PC-9 (cell line): ENCODE measurements around the gene GFRA1. TPM values are rescaled to one million over a fixed set of nuclear protein-coding genes. Genes with fewer than 3 reads are reported as not detected.

ENCODE experiments used
- BruUV-seq: library from RNA; stranded (reverse); fragments of 400-500 nt; replicated peaks from 2 replicates; lab custom pipeline; 2021; lab: Mats Ljungman, UMichigan
- CTCF ChIA-PET: fragments of 300-600 bp; sonication (Branson Sonifier 250); formaldehyde crosslinking; loops from one replicate; lab custom pipeline; 2022; ENCODE audit warnings: antibody characterized with exemption; lab: Charles Lee
- POLR2A ChIA-PET: fragments of 300-600 bp; sonication (Branson Sonifier 250); formaldehyde crosslinking; loops from one replicate; lab custom pipeline; 2022; ENCODE audit warnings: antibody characterized with exemption; ENCODE audit not compliant: unreplicated experiment; lab: Charles Lee
- DNase-seq, 2 experiments: peaks; one replicate each; pipeline versions ENCODE4 v3.0.0 to v3.0.0-alpha.2; 2015 to 2022; ENCODE audit warnings: mixed read lengths in 1 of 2
- H2AFZ ChIP-seq: fragments of 200-600 bp; sonication (generic); 2 replicates; pipeline ENCODE4 v1.8.1; 2017; ENCODE audit warnings: antibody characterized with exemption
- H3F3A ChIP-seq: fragments of 200-600 bp; sonication (generic); 2 replicates; pipeline ENCODE4 v1.8.1; 2017; ENCODE audit warnings: antibody characterized with exemption, mild to moderate bottlenecking, low read depth; ENCODE audit not compliant: insufficient read depth
- H3K27ac ChIP-seq: fragments of 200-600 bp; sonication (generic); 2 replicates; pipeline ENCODE4 v1.6.1; 2016; ENCODE audit warnings: mixed run types
- H3K27me3 ChIP-seq: fragments of 200-600 bp; sonication (generic); 2 replicates; pipeline ENCODE4 v1.6.1; 2016; ENCODE audit warnings: low read depth, mixed run types; ENCODE audit not compliant: insufficient read depth
- H3K36me3 ChIP-seq: fragments of 200-600 bp; sonication (generic); 2 replicates; pipeline ENCODE4 v1.6.1; 2016; ENCODE audit warnings: low read depth, mixed run types
- H3K4me1 ChIP-seq: fragments of 200-600 bp; sonication (generic); replicated peaks from 2 replicates; pipeline ENCODE4 v1.6.1; 2016; ENCODE audit warnings: mixed run types; ENCODE audit not compliant: insufficient read depth
- H3K4me2 ChIP-seq: fragments of 200-600 bp; sonication (generic); 2 replicates; pipeline ENCODE4 v1.6.1; 2017; ENCODE audit warnings: mixed run types
- H3K4me3 ChIP-seq: fragments of 200-600 bp; sonication (generic); 2 replicates; pipeline ENCODE4 v1.6.1; 2016; ENCODE audit warnings: mixed run types
- H3K79me2 ChIP-seq: fragments of 200-600 bp; sonication (generic); 2 replicates; pipeline ENCODE4 v1.6.1; 2017; ENCODE audit warnings: low read depth, mixed run types
- H3K9me2 ChIP-seq: fragments of 200-600 bp; sonication (generic); 2 replicates; pipeline ENCODE4 v1.8.1; 2017; ENCODE audit warnings: mild to moderate bottlenecking; ENCODE audit not compliant: insufficient read depth
- H3K9me3 ChIP-seq: fragments of 200-600 bp; sonication (generic); 2 replicates; pipeline ENCODE4 v1.8.1; 2016; ENCODE audit warnings: low read depth; ENCODE audit not compliant: insufficient read depth
- H4K20me1 ChIP-seq: fragments of 200-600 bp; sonication (generic); 2 replicates; pipeline ENCODE4 v1.8.1; 2017; ENCODE audit not compliant: insufficient read depth
- EZH2 ChIP-seq: fragments of 200-600 bp; sonication (generic); IDR thresholded peaks from 2 replicates; pipeline ENCODE4 v1.8.0; 2017; ENCODE audit warnings: antibody characterized with exemption, low read depth
- intact Hi-C: fragments of 100-400 bp; cut with micrococcal nuclease; formaldehyde crosslinking; loops from one replicate; pipeline ENCODE4 v1.10.0; 2022; ENCODE audit not compliant: unreplicated experiment
- total RNA-seq: library from RNA; stranded (reverse); gene quantifications from 2 replicates; pipeline ENCODE4 v1.2.3, GENCODE V29; 2021
- TF ChIP-seq, protein P1 (sequence below): fragments of 200-600 bp; sonication (generic); conservative IDR thresholded peaks from 2 replicates; pipeline ENCODE4 v1.6.1; 2017; ENCODE audit warnings: mixed run types, antibody characterized with exemption, mild to moderate bottlenecking, moderate library complexity

GFRA1 gene
- total RNA-seq, 1 experiment from 2014 or later, result 0.11 TPM

DNA sequence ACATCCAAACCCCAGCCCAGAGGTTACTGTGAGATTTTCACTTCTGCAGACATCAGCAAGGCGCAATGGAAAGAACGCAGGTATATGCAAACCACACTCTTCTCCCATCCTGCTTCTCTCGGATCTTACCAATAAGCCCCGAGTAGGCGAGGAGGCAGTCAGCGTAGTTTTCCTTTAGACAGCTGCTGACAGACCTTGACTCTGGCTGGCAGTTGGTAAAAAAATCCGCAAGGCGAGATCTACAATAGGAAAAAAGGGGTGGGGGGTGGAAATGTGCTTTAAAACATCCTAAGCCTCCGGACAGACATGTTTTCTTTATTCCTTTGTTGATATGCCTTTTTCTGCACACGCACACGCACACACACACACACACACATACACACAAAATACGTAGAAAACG is 176.5 kb downstream of the GFRA1 start:
- H3K4me3 ChIP-seq, result no peak overlapping the region
- TF ChIP-seq, protein P1, sequence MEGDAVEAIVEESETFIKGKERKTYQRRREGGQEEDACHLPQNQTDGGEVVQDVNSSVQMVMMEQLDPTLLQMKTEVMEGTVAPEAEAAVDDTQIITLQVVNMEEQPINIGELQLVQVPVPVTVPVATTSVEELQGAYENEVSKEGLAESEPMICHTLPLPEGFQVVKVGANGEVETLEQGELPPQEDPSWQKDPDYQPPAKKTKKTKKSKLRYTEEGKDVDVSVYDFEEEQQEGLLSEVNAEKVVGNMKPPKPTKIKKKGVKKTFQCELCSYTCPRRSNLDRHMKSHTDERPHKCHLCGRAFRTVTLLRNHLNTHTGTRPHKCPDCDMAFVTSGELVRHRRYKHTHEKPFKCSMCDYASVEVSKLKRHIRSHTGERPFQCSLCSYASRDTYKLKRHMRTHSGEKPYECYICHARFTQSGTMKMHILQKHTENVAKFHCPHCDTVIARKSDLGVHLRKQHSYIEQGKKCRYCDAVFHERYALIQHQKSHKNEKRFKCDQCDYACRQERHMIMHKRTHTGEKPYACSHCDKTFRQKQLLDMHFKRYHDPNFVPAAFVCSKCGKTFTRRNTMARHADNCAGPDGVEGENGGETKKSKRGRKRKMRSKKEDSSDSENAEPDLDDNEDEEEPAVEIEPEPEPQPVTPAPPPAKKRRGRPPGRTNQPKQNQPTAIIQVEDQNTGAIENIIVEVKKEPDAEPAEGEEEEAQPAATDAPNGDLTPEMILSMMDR, result no peak
- intact Hi-C loops, result no loop called here

DNA sequence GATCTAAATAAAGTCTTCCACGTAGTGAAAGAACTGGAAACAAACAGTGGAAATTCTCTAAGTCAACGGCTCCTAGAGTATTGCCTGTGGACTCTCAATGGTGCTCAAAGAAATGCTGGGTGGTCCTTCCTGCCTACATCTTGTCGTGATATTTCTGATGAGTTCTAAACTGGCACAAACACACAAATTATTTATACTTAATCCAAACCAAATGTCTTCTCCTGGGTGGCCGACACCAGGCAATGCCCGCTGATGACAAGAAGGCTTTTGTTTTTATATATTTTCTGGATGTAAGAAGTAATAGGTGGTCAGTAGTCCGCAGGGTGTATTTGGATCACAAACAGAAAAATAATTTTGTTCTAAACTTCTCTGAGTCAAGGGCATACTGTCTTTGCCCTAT is 178.7 kb downstream of the GFRA1 start:
- ChIA-PET POLR2A (no interaction called here), CTCF (no interaction called here)
- H3K27me3 ChIP-seq, result peaks cover 41% of the 10 kb centered on the region; the same call in 1 of the 2 replicates
- H4K20me1 ChIP-seq, result no peaks in the 10 kb centered on the region
- H3K9me2 ChIP-seq, result no peaks in the 10 kb centered on the region
- BruUV-seq, result no TSS peak
- no peaks in the 10 kb centered on the region for H3F3A ChIP-seq
- H2AFZ ChIP-seq, result no peak overlapping the region
- H3K36me3 ChIP-seq, result no peaks in the 10 kb centered on the region
- H3K4me3 ChIP-seq, result no peak overlapping the region
- H3K79me2 ChIP-seq, result no peaks in the 10 kb centered on the region
- TF ChIP-seq, protein P1, result no peak
- TF ChIP-seq EZH2, result no peak
- no peaks in the 10 kb centered on the region for H3K4me1 ChIP-seq
- DNase-seq, result no peak
- intact Hi-C loops, result no loop called here
- H3K4me2 ChIP-seq, result no peak overlapping the region
- no peak overlapping the region for H3K27ac ChIP-seq
- H3K9me3 ChIP-seq, result no peaks in the 10 kb centered on the region

More for the DNA sequence above, 176.5 kb downstream of the GFRA1 start:
- CTCF ChIA-PET, result no interaction called here
- H3K27ac ChIP-seq, result no peak overlapping the region
- POLR2A ChIA-PET, result no interaction called here
- H3K4me1 ChIP-seq, result no peaks in the 10 kb centered on the region
- H2AFZ ChIP-seq, result no peak overlapping the region
- no peaks in the 10 kb centered on the region for H3K9me2 ChIP-seq
- no peaks in the 10 kb centered on the region for H3K36me3 ChIP-seq
- DNase-seq, result no peak
- no TSS peak for BruUV-seq
- H4K20me1 ChIP-seq, result no peaks in the 10 kb centered on the region
- no peak overlapping the region for H3K4me2 ChIP-seq
- no peaks in the 10 kb centered on the region for H3K79me2 ChIP-seq
- no peaks in the 10 kb centered on the region for H3F3A ChIP-seq
- H3K9me3 ChIP-seq, result no peaks in the 10 kb centered on the region
- H3K27me3 ChIP-seq, result peaks cover 34% of the 10 kb centered on the region; the same call in 1 of the 2 replicates

DNA sequence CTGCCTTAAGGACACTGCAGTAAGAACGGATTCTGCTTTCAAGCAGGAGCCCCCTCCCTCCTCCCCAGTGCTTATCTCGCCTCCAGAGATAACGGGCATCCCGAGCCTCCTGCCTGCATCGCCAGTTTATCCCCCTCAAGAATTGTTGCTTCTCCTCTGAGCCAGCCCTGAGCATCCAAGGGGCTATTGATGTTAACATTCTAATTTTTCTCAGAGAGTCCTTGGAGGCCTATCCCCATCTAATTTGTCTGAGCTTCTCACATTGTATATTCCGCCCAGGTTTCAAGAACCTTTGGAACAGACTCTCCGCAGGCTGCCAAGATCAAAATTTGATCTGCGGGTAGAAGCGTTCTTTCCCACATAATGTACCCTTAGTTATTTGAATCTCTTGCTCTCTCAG is 180.0 kb downstream of the GFRA1 start:
- Histone ChIP-seq H3K9me3 (no peaks in the 10 kb centered on the region), H3K27me3 (peaks cover 43% of the 10 kb centered on the region; the same call in 1 of the 2 replicates), H3F3A (no peaks in the 10 kb centered on the region), H3K4me3 (no peak overlapping the region), H3K79me2 (no peaks in the 10 kb centered on the region), H3K4me2 (no peak overlapping the region), H3K9me2 (no peaks in the 10 kb centered on the region), H3K27ac (no peak overlapping the region), H2AFZ (no peak overlapping the region), H3K36me3 (no peaks in the 10 kb centered on the region), H4K20me1 (no peaks in the 10 kb centered on the region), H3K4me1 (no peaks in the 10 kb centered on the region)
- BruUV-seq, result no TSS peak
- ChIA-PET CTCF (no interaction called here), POLR2A (no interaction called here)
- intact Hi-C loops, result no loop called here
- no peak for TF ChIP-seq EZH2
- TF ChIP-seq, protein P1, result no peak
- DNase-seq, result no peak
